A673 (cell line): ENCODE data around the gene TENM3.

Experiments used
- EZH2 ChIP-seq: fragments of 200-600 bp; sonication (generic); IDR thresholded peaks from 2 replicates; pipeline ENCODE4 v1.6.1; 2017; ENCODE audit warnings: borderline replicate concordance, low read depth, mild to moderate bottlenecking, mixed read lengths, antibody characterized with exemption, low read length; ENCODE audit not compliant: poor library complexity, severe bottlenecking
- TF ChIP-seq, protein P1 (sequence below): fragments of 300-800, 200-600 bp; sonication (generic); conservative IDR thresholded peaks from 2 replicates; pipeline ENCODE4 v1.5.1; 2017; ENCODE audit warnings: low read depth, mild to moderate bottlenecking, antibody characterized with exemption, low read length, moderate library complexity, mixed read lengths

GRCh38 chr4:182842104-182842600 is 599.0 kb downstream of the TENM3 start:
- TF ChIP-seq, protein P1, sequence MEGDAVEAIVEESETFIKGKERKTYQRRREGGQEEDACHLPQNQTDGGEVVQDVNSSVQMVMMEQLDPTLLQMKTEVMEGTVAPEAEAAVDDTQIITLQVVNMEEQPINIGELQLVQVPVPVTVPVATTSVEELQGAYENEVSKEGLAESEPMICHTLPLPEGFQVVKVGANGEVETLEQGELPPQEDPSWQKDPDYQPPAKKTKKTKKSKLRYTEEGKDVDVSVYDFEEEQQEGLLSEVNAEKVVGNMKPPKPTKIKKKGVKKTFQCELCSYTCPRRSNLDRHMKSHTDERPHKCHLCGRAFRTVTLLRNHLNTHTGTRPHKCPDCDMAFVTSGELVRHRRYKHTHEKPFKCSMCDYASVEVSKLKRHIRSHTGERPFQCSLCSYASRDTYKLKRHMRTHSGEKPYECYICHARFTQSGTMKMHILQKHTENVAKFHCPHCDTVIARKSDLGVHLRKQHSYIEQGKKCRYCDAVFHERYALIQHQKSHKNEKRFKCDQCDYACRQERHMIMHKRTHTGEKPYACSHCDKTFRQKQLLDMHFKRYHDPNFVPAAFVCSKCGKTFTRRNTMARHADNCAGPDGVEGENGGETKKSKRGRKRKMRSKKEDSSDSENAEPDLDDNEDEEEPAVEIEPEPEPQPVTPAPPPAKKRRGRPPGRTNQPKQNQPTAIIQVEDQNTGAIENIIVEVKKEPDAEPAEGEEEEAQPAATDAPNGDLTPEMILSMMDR = no peak
- no peak for TF ChIP-seq EZH2
